Stimulated activated CD4-positive, alpha-beta T cell treated with anti-CD3 and anti-CD28 coated beads, TNF-alpha, amount 100 ng/mL, for 48 hours (primary cell): ENCODE results near the gene ANXA2.

Experiments used
- DNase-seq, 3 donors: peaks; one replicate each; pipeline ENCODE4 v3.0.0-alpha.2; 2020; ENCODE audit warnings: low read depth in 3 of 3

Gene ANXA2

DNA sequence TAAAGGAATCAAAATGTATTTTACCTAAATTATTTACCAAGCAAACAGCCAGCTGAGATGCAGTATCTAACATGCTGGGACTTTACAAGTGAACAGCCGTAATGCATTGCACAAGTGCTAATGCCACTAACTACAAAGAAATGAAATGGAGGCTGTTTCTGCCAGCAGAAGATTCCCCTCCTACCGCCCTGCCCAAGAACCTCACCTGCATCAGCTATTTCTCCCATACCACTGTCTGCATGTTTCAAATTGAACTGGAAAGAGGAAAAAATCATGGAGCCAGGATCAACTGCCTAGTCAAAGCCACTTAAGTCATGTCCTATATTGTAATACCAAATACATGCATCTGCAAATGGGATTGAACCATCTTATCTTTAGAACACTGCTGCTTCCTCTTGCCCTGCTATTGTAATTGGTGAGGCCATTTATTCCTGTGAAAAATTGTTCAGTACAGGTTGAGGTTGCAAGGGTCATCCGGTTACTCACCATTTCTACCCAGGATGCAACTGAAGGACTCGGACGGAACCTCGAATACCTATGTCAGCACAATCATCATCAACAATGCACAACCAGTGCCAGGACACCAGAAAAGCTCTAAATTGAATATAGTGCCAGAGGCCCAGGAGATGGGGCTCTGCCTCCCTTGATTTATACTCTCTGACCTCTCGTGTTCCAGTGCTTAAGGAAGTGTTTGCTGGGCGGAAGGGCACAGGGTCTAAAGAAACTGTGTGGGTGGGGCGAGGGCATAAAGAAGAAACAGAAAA is 27.5 kb downstream of the ANXA2 start:
- DNase-seq, result no peak

- no peak for DNase-seq
Observed at GRCh38 chr15:60369696-60370095, 28.1 kb downstream of the ANXA2 start.

DNA sequence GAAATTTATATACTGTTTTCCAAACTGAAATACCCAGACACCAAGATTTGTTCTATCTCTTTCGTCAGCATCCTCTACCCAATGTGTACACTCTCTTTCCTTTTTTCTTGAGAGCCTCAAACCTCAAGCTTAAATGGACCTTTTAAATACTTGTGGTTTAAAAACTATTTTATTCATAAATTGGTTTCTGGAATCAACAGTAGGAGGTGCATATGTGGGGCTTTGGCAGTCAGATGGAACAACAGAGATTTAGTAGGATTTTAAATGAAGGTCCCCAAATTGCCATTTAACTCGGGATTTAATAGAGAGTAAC is 33.2 kb downstream of the ANXA2 start:
- no peak for DNase-seq

- DNase-seq, result no peak
Observed at GRCh38 chr15:60363903-60364611, 33.7 kb downstream of the ANXA2 start.

GRCh38 chr15:60363087-60363549 is 34.7 kb downstream of the ANXA2 start:
- DNase-seq, result no peak

- DNase-seq, result peak in 2 of 3 donors; percentile 32 to 61
Observed at GRCh38 chr15:60362321-60363086, 35.3 kb downstream of the ANXA2 start.

DNA sequence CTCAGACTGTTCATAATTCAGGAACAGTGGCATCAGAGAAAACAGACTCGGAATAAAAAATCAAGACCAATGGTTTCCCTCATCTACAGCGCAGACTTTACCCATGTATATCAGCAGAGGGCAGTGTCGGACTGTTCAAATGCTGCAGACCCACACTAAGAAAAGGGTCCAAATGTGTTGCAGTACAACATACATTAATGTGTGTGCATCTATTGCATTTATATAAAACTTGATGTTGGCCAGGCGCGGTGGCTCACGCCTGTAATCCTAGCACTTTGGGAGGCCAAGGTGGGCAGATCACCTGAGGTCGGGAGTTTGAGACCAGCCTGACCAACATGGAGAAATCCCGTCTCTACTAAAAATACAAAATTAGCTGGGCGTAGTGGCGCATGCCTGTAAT is 38.0 kb downstream of the ANXA2 start:
- DNase-seq, result peak in 2 of 3 donors; percentile 26 to 27

GRCh38 chr15:60358935-60359682 is 38.7 kb downstream of the ANXA2 start:
- no peak for DNase-seq

- DNase-seq, result no peak
Observed at GRCh38 chr15:60356832-60357231, 41.0 kb downstream of the ANXA2 start.

DNA sequence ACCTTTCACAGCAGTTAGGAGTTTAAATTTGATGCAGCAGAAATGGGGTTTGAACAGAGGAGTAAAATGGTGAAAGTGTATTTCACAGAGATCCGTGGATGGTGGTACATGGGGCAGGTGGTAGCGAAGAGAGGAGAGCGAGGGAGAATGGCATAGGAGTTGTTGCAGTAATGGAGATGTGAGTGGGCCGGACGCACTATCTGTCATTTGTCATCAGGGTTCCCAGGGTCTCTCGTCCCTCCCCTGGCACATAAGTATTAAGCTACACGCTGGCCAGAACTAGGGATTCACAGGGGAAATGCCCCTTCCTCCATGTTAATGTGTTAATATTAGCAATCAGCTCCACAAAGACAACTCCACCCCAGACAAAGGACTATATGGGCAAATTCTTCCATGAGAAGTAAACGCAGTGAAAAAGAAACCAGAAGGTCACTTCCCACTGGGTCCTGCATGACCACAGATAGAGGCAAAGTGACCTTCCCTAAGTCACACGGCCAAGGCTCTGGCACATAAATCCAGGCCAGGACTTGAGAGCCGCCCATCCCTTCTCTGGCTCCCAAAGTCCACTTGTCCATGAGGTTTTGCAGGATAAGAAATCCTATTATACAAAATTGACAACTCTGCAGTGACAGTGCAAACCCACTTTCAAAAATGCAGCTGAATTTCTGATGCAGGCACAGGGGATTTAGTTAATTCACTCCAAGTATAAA is 42.5 kb downstream of the ANXA2 start:
- DNase-seq, result no peak

DNA sequence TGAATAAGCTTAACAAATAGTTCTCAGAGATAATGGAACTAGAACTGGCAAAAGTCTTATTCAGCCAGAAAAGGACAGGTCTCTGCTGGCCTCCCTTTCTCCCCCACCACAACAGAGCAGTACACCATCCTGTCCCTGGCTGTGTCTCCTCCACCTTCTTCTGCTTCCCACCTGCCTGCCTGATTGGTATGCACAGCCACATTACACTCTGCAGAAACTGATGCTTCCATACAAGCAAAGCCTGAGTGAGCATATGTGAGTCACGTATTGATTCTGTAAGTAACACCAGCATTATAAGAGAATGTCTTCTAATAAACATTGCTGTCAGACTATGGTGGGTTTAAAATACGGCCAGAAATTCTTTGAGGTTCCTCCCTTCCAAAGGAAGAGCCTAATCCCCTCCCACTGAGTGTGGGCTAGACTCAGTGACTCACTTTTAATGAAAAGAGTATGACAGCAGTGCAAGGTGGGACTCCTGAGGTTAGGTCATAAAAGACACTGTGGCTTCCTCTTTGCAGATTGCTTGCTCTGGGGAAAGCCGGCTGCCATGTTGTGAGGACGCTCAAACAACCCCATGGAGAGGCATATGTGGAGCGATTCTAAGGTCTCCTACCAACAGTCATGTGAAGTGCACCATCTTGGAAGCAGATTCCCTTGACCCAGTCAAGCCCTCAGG is 44.4 kb downstream of the ANXA2 start:
- DNase-seq, result no peak

DNA sequence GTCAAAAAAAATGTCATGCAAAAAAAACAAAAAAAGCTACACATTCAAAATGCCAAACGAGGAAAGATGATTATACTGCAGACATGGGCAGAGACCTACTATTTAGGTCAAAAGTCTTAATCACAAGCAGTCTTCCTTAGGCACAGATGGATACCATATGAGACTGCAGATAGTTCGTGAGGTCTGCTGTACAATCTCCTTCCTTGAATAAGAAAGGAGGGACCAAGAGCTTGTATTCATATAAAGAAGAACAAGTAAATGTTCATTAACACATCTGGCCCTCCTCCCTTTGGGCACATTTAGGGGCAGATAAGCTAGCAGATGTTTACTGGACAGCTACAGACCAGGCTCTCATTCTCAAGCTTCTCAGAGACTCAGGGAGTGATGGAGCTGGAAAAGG is 45.3 kb downstream of the ANXA2 start:
- DNase-seq, result no peak

DNA sequence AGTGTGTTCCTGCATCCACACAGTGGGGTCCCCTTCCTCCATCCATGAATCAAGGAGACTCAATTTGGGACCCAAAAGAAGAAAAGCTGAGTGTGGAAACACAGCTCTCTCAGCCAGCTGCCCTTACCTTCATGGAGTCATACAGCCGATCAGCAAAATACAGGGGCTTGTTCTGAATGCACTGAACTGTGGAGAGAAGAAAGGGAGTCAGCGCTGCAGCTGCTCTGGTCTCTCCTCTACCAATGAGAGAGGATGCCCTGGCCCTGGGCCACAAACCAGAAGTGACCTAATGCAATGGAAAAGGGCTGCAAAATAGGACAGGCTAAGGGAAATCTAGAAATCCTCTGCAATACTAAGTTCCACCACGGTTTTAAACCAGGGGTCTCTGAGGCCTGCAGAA is 46.7 kb downstream of the ANXA2 start:
- DNase-seq, result no peak

- no peak for DNase-seq
Observed at GRCh38 chr15:60350108-60350507, 47.7 kb downstream of the ANXA2 start.

DNA sequence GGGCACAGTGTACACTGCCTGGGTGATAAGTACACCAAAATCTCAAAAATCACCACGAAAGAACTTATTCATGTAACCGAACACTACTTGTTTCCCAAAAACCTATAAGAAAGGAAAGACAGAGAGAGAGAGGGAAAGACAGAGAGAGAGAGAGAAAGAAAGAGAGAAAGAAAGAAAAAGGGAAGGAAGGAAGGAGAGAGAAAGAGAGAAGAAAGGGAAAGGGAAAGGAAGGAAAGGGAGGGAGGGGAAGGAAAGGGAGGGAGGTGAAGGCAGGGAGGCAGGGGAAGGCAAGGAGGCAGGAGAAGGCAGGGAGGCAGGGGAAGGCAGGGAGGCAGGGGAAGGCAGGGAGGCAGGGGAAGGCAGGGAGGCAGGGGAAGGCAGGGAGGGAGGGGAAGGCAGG is 48.2 kb downstream of the ANXA2 start:
- no peak for DNase-seq

DNA sequence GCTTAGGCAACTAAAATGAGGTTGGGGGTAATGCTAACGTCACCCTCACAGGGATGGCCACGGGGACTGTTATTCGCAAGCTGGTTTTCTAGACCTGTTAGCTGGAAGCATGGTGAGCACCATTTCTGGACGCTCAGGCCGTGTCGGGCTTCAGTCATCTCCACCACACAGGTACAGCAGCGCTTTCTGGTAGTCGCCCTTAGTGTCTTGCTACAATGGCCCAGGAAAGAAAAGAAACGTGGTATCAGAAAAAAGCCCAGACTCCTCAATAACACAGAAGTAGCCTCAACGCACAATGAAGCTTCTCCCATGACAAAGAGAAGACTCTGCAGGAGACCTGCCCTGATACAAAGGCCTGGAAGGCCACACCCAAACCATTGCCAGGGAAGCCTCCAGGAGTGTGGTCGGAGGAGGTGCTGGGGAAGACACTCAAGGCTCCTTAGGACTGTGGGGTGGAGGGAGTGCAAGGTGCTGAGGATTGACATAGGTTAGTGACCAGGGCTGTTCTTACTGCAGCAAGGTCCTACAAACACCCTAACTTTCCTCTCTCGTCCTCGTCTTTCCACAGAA is 50.2 kb downstream of the ANXA2 start:
- no peak for DNase-seq

- DNase-seq, result no peak
Observed at GRCh38 chr15:60346653-60347052, 51.1 kb downstream of the ANXA2 start.

DNA sequence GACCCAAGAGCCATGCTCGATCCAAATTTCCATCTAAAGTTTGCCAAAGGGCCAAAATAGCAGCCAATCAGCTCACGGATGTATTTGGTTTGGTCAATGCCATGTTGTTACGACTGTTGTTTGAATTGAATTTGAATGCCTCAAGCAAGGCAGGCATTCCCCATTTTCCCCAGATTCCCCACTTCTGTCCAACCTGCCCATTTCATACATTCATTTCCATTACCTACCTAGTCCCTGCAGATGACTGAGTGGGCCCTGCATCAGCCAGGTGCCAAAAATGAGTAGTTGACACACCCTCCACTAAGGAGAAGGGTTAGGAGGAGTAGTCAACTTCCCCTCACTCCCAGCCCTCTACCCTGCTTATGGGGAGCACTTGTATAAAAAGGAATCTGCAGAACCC is 51.7 kb downstream of the ANXA2 start:
- DNase-seq, result no peak

GRCh38 chr15:60345598-60345997 is 52.2 kb downstream of the ANXA2 start:
- no peak for DNase-seq

GRCh38 chr15:60344987-60345386 is 52.8 kb downstream of the ANXA2 start:
- DNase-seq, result no peak
